SH-SY5Y (cell line): ENCODE data around the gene DLG2.

Experiments
- GATA2 ChIP-seq: IDR thresholded peaks from 2 replicates; pipeline ENCODE4 v1.6.1; 2011; ENCODE audit warnings: mild to moderate bottlenecking, low read depth, low read length
- GATA3 ChIP-seq: IDR thresholded peaks from 2 replicates; pipeline ENCODE4 v1.6.1; 2011; ENCODE audit warnings: low read depth, mild to moderate bottlenecking, low read length, moderate library complexity

- TF ChIP-seq GATA3 (no peak), GATA2 (no peak)
These were observed 1868.0 kb downstream of the DLG2 start for GRCh38 chr11:83759148-83759547.
